ENCODE measurements around the gene FYN. TPM values are rescaled to one million over a fixed set of nuclear protein-coding genes. Genes with fewer than 3 reads are reported as not detected.

FYN gene
- total and polyA plus RNA-seq, 2 experiments from 2014 or later: 58.6 to 166 TPM

DNA sequence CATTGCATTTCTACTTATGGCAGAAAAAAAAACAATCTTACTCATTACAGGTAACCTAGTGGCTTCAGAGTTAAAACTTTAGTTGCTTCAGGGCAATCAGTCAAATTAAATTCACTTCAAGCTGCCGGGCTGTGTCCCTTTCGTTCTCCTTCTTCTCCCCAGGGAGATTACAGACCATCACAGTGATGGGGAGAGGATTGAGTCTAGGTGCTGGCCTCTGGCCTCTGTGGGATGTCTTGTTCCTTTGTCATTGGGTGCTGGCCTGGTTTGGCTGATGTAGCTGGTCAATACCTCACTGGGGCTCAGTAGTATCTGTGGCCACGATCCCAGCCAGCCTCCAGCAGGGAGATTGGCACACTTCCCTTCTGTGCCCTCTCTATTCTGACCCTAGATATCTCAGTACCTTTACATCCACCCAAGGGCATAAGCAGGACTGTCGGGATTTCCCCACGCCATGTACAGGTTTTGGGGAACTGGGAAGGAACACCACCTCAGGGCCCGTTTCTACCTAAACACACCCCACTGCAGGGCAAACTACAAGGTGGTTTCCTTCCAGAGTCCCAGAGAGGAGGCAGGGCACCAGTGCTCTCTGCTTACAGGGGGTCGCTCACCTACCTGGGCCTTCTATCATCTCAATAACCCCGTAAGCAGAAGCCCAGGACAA is 15.4 kb downstream of the FYN start:
- no peak for TF ChIP-seq EZH2 (IDR thresholded peaks at IDR 0.05; ENCODE audit: insufficient read depth, poor library complexity, severe bottlenecking)
- no peak for TF ChIP-seq EZH2phosphoT487 (IDR thresholded peaks at IDR 0.05; ENCODE audit: insufficient read depth, low read depth)
- in situ Hi-C loops (cut with MboI): no loop called here
- peaks cover 100% of the 10 kb centered on the region for H3K79me2 ChIP-seq (ENCODE audit: insufficient read depth)

DNA sequence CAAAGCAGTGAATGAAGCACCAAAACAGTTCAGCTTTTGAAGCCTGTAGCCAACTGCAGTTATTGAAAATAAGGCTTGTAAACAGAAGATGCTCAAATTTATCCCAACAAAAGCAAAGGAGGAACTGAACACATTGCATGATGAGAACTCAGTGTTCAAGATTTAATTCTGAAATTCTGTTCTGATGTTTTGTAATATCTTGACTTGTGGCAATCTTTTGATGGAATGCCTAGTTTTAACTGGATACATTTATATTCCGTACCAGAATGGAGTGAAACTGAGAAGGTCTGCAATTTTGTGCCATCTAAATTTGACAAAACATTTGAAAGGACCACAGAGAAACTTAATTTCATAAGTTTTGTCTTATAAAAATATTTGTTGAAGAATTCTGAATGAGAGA is 17.5 kb downstream of the FYN start:
- TF ChIP-seq EZH2 (IDR thresholded peaks at IDR 0.05; ENCODE audit: insufficient read depth, poor library complexity, severe bottlenecking) (no peak), EZH2phosphoT487 (IDR thresholded peaks at IDR 0.05; ENCODE audit: insufficient read depth, low read depth) (no peak)
- H3K27ac ChIP-seq: no peak overlapping the region
- WGBS, 2 experiments (ENCODE audit: low coverage in 1 of 2, low lambda C conversion rate in 2 of 2, missing lambda C conversion rate in 2 of 2): 69 to 79% methylated on average over 1 of the region's 1 CpG
- no peaks in the 10 kb centered on the region for H3K36me3 ChIP-seq (ENCODE audit: low read depth)
- in situ Hi-C loops (cut with MboI): no loop called here
- H3K9me3 ChIP-seq (ENCODE audit: low read depth): no peaks in the 10 kb centered on the region
- H3K9ac ChIP-seq: no peak overlapping the region
- no peaks in the 10 kb centered on the region for H3K9me2 ChIP-seq (ENCODE audit: insufficient read depth)
- H4K20me1 ChIP-seq (ENCODE audit: insufficient read depth): peaks cover 11% of the 10 kb centered on the region
- no peaks in the 10 kb centered on the region for H3K27me3 ChIP-seq (replicated peaks; ENCODE audit: insufficient read depth)
- no peak for DNase-seq
- H2AFZ ChIP-seq: no peak overlapping the region
- H3K4me2 ChIP-seq (ENCODE audit: unreplicated experiment): no peak overlapping the region
- H3K79me2 ChIP-seq (ENCODE audit: insufficient read depth): peaks cover 100% of the 10 kb centered on the region
- no peak overlapping the region for H3K4me3 ChIP-seq
- H3F3A ChIP-seq (ENCODE audit: insufficient read depth): no peaks in the 10 kb centered on the region
- H3K4me1 ChIP-seq (ENCODE audit: insufficient read depth): peaks cover 13% of the 10 kb centered on the region

More for the DNA sequence above, 15.4 kb downstream of the FYN start:
- Histone ChIP-seq H3K9me3 (ENCODE audit: low read depth) (no peaks in the 10 kb centered on the region), H3K9ac (no peak overlapping the region), H3K27ac (no peak overlapping the region), H2AFZ (no peak overlapping the region), H3K27me3 (replicated peaks; ENCODE audit: insufficient read depth) (no peaks in the 10 kb centered on the region), H3K4me2 (ENCODE audit: unreplicated experiment) (no peak overlapping the region), H3F3A (ENCODE audit: insufficient read depth) (no peaks in the 10 kb centered on the region), H3K4me1 (ENCODE audit: insufficient read depth) (peaks cover 4% of the 10 kb centered on the region), H3K4me3 (no peak overlapping the region), H3K9me2 (ENCODE audit: insufficient read depth) (no peaks in the 10 kb centered on the region), H3K36me3 (ENCODE audit: low read depth) (no peaks in the 10 kb centered on the region), H4K20me1 (ENCODE audit: insufficient read depth) (peaks cover 4% of the 10 kb centered on the region)
- WGBS, 2 experiments (ENCODE audit: low coverage in 1 of 2, low lambda C conversion rate in 2 of 2, missing lambda C conversion rate in 2 of 2): 80 to 87% methylated on average over 8 of the region's 8 CpGs
- DNase-seq: no peak

DNA sequence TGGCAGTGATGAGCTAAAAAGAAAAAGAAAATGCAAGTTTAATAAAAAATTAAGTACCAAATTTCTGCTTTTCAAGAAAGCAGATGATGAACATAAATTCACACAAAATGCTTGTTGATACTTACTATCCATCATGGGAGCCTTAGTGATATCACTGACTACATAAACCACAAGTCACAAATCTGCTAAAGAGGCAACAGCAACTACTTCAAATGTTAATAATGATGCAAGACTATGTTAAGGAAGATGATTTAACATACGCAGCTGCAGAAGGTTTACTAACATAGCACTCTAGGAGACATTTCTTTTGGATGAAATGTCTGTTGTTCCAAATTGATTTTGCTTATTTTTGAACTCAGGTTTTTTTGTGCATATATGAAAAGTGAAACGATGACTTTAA is 18.6 kb downstream of the FYN start:
- no peaks in the 10 kb centered on the region for H3K27me3 ChIP-seq (replicated peaks; ENCODE audit: insufficient read depth)
- H3K4me1 ChIP-seq (ENCODE audit: insufficient read depth): peaks cover 13% of the 10 kb centered on the region
- peaks cover 100% of the 10 kb centered on the region for H3K79me2 ChIP-seq (ENCODE audit: insufficient read depth)
- no peaks in the 10 kb centered on the region for H3F3A ChIP-seq (ENCODE audit: insufficient read depth)
- no peak overlapping the region for H3K9ac ChIP-seq
- no peaks in the 10 kb centered on the region for H3K9me2 ChIP-seq (ENCODE audit: insufficient read depth)
- no peak for TF ChIP-seq EZH2 (IDR thresholded peaks at IDR 0.05; ENCODE audit: insufficient read depth, poor library complexity, severe bottlenecking)
- TF ChIP-seq EZH2phosphoT487 (IDR thresholded peaks at IDR 0.05; ENCODE audit: insufficient read depth, low read depth): no peak
- H4K20me1 ChIP-seq (ENCODE audit: insufficient read depth): peaks cover 7% of the 10 kb centered on the region
- WGBS, 2 experiments (ENCODE audit: low coverage in 1 of 2, low lambda C conversion rate in 2 of 2, missing lambda C conversion rate in 2 of 2): 70 to 75% methylated on average over 2 of the region's 2 CpGs
- no peak overlapping the region for H2AFZ ChIP-seq
- in situ Hi-C loops (cut with MboI): no loop called here
- H3K9me3 ChIP-seq (ENCODE audit: low read depth): no peaks in the 10 kb centered on the region
- H3K36me3 ChIP-seq (ENCODE audit: low read depth): no peaks in the 10 kb centered on the region
- H3K4me3 ChIP-seq: no peak overlapping the region
- H3K27ac ChIP-seq: no peak overlapping the region
- DNase-seq: peak; percentile 28
- no peak overlapping the region for H3K4me2 ChIP-seq (ENCODE audit: unreplicated experiment)

DNA sequence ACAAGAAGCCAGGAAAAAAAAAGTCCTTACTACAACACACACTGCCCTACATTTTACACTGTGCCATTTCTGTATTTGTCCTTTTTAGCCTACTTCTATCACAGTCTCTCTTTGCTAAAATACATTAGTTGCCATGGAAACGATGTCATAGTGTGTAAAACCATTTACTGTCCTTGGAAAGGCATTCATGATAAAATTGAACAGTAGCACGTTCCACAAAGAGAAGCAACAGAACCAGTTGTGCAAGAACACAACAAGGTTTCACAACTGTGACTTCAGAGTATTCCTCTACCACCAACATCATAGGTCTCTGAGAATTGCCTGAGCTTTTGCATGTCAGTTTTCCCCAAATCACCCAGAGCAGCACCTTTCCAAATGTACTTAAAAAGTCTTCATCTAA is 20.5 kb downstream of the FYN start:
- H3F3A ChIP-seq (ENCODE audit: insufficient read depth): 0 out of 2 replicates have a peak, but pooled peaks cover 6% of the 10 kb centered on the region
- no peak for TF ChIP-seq EZH2 (IDR thresholded peaks at IDR 0.05; ENCODE audit: insufficient read depth, poor library complexity, severe bottlenecking)
- TF ChIP-seq EZH2phosphoT487 (IDR thresholded peaks at IDR 0.05; ENCODE audit: insufficient read depth, low read depth): no peak
- no peaks in the 10 kb centered on the region for H3K27me3 ChIP-seq (replicated peaks; ENCODE audit: insufficient read depth)
- peak; percentile 74 for DNase-seq
- no peak overlapping the region for H3K4me2 ChIP-seq (ENCODE audit: unreplicated experiment)
- no peak overlapping the region for H3K4me3 ChIP-seq
- no peaks in the 10 kb centered on the region for H3K36me3 ChIP-seq (ENCODE audit: low read depth)
- H3K9me3 ChIP-seq (ENCODE audit: low read depth): no peaks in the 10 kb centered on the region
- no peak overlapping the region for H3K27ac ChIP-seq
- no peaks in the 10 kb centered on the region for H3K9me2 ChIP-seq (ENCODE audit: insufficient read depth)
- peaks cover 100% of the 10 kb centered on the region for H3K79me2 ChIP-seq (ENCODE audit: insufficient read depth)
- in situ Hi-C loops (cut with MboI): no loop called here
- H3K4me1 ChIP-seq (ENCODE audit: insufficient read depth): peaks cover 16% of the 10 kb centered on the region
- H3K9ac ChIP-seq: no peak overlapping the region
- peaks cover 20% of the 10 kb centered on the region for H4K20me1 ChIP-seq (ENCODE audit: insufficient read depth)
- WGBS, 2 experiments (ENCODE audit: low coverage in 1 of 2, low lambda C conversion rate in 2 of 2, missing lambda C conversion rate in 2 of 2): 27 to 31% methylated on average over 2 of the region's 2 CpGs
- no peak overlapping the region for H2AFZ ChIP-seq
